H9 (cell line): ENCODE measurements around the gene CYP27B1. TPM values are rescaled to one million over a fixed set of nuclear protein-coding genes. Genes with fewer than 3 reads are reported as not detected.

ENCODE experiments used
- DNase-seq: peaks from one replicate; pipeline ENCODE4 v3.0.0-alpha.2; 2017
- H2AFZ ChIP-seq: one replicate; pipeline ENCODE4 v1.6.1; 2013; ENCODE audit warnings: mild to moderate bottlenecking, low read length, control low read depth, moderate library complexity
- H2AK5ac ChIP-seq: 2 replicates; pipeline ENCODE4 v1.6.1; 2013; ENCODE audit warnings: low read length, control low read depth, mixed read lengths; ENCODE audit not compliant: insufficient read length
- H2BK120ac ChIP-seq: one replicate; pipeline ENCODE4 v1.6.1; 2013; ENCODE audit warnings: low read depth, mild to moderate bottlenecking, low read length, control low read depth, inconsistent platforms; ENCODE audit not compliant: poor library complexity, severe bottlenecking
- H2BK12ac ChIP-seq: 2 replicates; pipeline ENCODE4 v1.6.1; 2013; ENCODE audit warnings: low read length, control low read depth, mixed read lengths, low read depth; ENCODE audit not compliant: insufficient read length
- H2BK15ac ChIP-seq: 2 replicates; pipeline ENCODE4 v1.6.1; 2013; ENCODE audit warnings: low read depth, low read length, control low read depth
- H2BK20ac ChIP-seq: one replicate; pipeline ENCODE4 v1.6.1; 2013; ENCODE audit warnings: low read depth, mild to moderate bottlenecking, low read length, control low read depth, inconsistent platforms; ENCODE audit not compliant: poor library complexity, severe bottlenecking
- H2BK5ac ChIP-seq: 2 replicates; pipeline ENCODE4 v1.6.1; 2013; ENCODE audit warnings: low read length, control low read depth, mixed read lengths; ENCODE audit not compliant: insufficient read length
- H3K14ac ChIP-seq: 2 replicates; pipeline ENCODE4 v1.6.1; 2013; ENCODE audit warnings: low read length, control low read depth; ENCODE audit not compliant: insufficient read depth
- H3K18ac ChIP-seq: 2 replicates; pipeline ENCODE4 v1.6.1; 2013; ENCODE audit warnings: low read depth, mild to moderate bottlenecking, mixed read lengths, low read length, control low read depth; ENCODE audit not compliant: insufficient read length
- H3K23ac ChIP-seq: 2 replicates; pipeline ENCODE4 v1.6.1; 2013; ENCODE audit warnings: low read length, control low read depth, mixed read lengths, low read depth; ENCODE audit not compliant: insufficient read length
- H3K23me2 ChIP-seq: 2 replicates; pipeline ENCODE4 v1.6.1; 2013; ENCODE audit warnings: low read depth, mild to moderate bottlenecking, mixed read lengths, low read length, control low read depth; ENCODE audit not compliant: insufficient read length, poor library complexity, severe bottlenecking
- H3K27ac ChIP-seq: 2 replicates; pipeline ENCODE4 v1.5.1; 2013; ENCODE audit warnings: low read length, control low read depth, mixed read lengths, low read depth; ENCODE audit not compliant: insufficient read length
- H3K27me3 ChIP-seq: 2 replicates; pipeline ENCODE4 v1.6.1; 2013; ENCODE audit warnings: low read length, control low read depth, inconsistent platforms; ENCODE audit not compliant: insufficient read depth
- H3K4ac ChIP-seq: 2 replicates; pipeline ENCODE4 v1.6.1; 2013; ENCODE audit warnings: low read depth, mild to moderate bottlenecking, control low read depth, inconsistent platforms, low read length, moderate library complexity
- H3K4me1 ChIP-seq: 2 replicates; pipeline ENCODE4 v1.6.1; 2013; ENCODE audit warnings: low read length, control low read depth, inconsistent platforms; ENCODE audit not compliant: insufficient read depth
- H3K4me2 ChIP-seq: 2 replicates; pipeline ENCODE4 v1.6.1; 2013; ENCODE audit warnings: low read length, control low read depth, mixed read lengths; ENCODE audit not compliant: insufficient read length, insufficient read depth
- H3K56ac ChIP-seq: 2 replicates; pipeline ENCODE4 v1.6.1; 2013; ENCODE audit warnings: low read depth, mild to moderate bottlenecking, mixed read lengths, low read length, control low read depth; ENCODE audit not compliant: insufficient read length
- H3K79me1 ChIP-seq: 2 replicates; pipeline ENCODE4 v1.6.1; 2013; ENCODE audit warnings: low read depth, mild to moderate bottlenecking, moderate library complexity, low read length, control low read depth, inconsistent platforms; ENCODE audit not compliant: insufficient read depth, poor library complexity, severe bottlenecking
- H3K79me2 ChIP-seq: 2 replicates; pipeline ENCODE4 v1.6.1; 2013; ENCODE audit warnings: low read length, control low read depth, inconsistent platforms; ENCODE audit not compliant: insufficient read depth
- H3K9ac ChIP-seq: 2 replicates; pipeline ENCODE4 v1.6.1; 2013; ENCODE audit warnings: low read length, control low read depth, mixed read lengths; ENCODE audit not compliant: insufficient read length; ENCODE audit errors: extremely low read depth
- H3K9me3 ChIP-seq: one replicate; pipeline ENCODE4 v1.6.1; 2013; ENCODE audit warnings: low read depth, low read length, inconsistent platforms; ENCODE audit not compliant: control insufficient read depth
- H3T11ph ChIP-seq: one replicate; pipeline ENCODE4 v1.6.1; 2013; ENCODE audit warnings: mild to moderate bottlenecking, low read length, control low read depth, inconsistent platforms
- H4K20me1 ChIP-seq: one replicate; pipeline ENCODE4 v1.6.1; 2013; ENCODE audit not compliant: control insufficient read depth, insufficient read length, insufficient read depth
- H4K5ac ChIP-seq: 2 replicates; pipeline ENCODE4 v1.6.1; 2013; ENCODE audit warnings: low read depth, mild to moderate bottlenecking, mixed read lengths, low read length, control low read depth; ENCODE audit not compliant: insufficient read length
- H4K8ac ChIP-seq: replicated peaks from 2 replicates; pipeline ENCODE4 v1.6.1; 2013; ENCODE audit warnings: low read length, control low read depth, mixed read lengths, low read depth; ENCODE audit not compliant: insufficient read length
- H4K91ac ChIP-seq: 2 replicates; pipeline ENCODE4 v1.6.1; 2013; ENCODE audit warnings: low read depth, mild to moderate bottlenecking, moderate library complexity, mixed read lengths, low read length, control low read depth; ENCODE audit not compliant: insufficient read length
- H3K27ac Mint-ChIP-seq, 3 experiments: 2 replicates in 2 of 3; 3 replicates in 1 of 3; pipeline ENCODE4 v1.8.0; 2020 to 2021; ENCODE audit warnings: mixed read lengths in 3 of 3, mild to moderate bottlenecking in 1 of 3, moderate library complexity in 1 of 3
- H3K27me3 Mint-ChIP-seq: 2 replicates; pipeline ENCODE4 v1.8.0; 2021; ENCODE audit warnings: low read depth, mild to moderate bottlenecking, moderate library complexity, mixed read lengths
- H3K36me3 Mint-ChIP-seq, 3 experiments: 2 replicates in 2 of 3; 3 replicates in 1 of 3; pipeline ENCODE4 v1.8.0; 2020 to 2021; ENCODE audit warnings: low read depth in 3 of 3, mixed read lengths in 3 of 3; ENCODE audit not compliant: insufficient read depth in 1 of 3
- H3K4me1 Mint-ChIP-seq, 2 experiments: 2 replicates each; pipeline ENCODE4 v1.8.0; 2020; ENCODE audit warnings: mixed read lengths in 2 of 2
- H3K4me3 Mint-ChIP-seq, 2 experiments: 2 replicates in 1 of 2; 3 replicates in 1 of 2; pipeline ENCODE4 v1.8.0; 2020 to 2021; ENCODE audit warnings: mild to moderate bottlenecking in 2 of 2, mixed read lengths in 2 of 2, moderate library complexity in 1 of 2
- H3K9me3 Mint-ChIP-seq, 2 experiments: 2 replicates in 1 of 2; 3 replicates in 1 of 2; pipeline ENCODE4 v1.8.0; 2020; ENCODE audit warnings: mild to moderate bottlenecking in 2 of 2, mixed read lengths in 2 of 2, moderate library complexity in 1 of 2
- CTCF ChIP-seq: fragments of 200-600 bp; sonication (generic); conservative IDR thresholded peaks from 3 replicates; pipeline ENCODE4 v1.8.0; 2021; ENCODE audit warnings: antibody characterized with exemption, mild to moderate bottlenecking
- WGBS: extraction: QIAGEN DNeasy Blood & Tissue Kit; methylation state at CpG from one replicate; pipeline ENCODE4 v1.1.7; 2013; ENCODE audit warnings: missing lambda C conversion rate, low lambda C conversion rate, mixed read lengths; ENCODE audit not compliant: insufficient read length; ENCODE audit errors: extremely low coverage; 5-methylcytosine and 5-hydroxymethylcytosine counted together
- total RNA-seq: library from RNA; stranded (reverse); gene quantifications from 2 replicates; pipeline ENCODE4 v1.2.1, GENCODE V29; 2021

CYP27B1 gene
- total RNA-seq, 1 experiment from 2014 or later, result 6.1 TPM

- no peak overlapping the region for H2BK12ac ChIP-seq
- H3K4ac ChIP-seq, result no peak overlapping the region
- Mint-ChIP-seq H3K4me3 (no peak overlapping the region), H3K27ac (no peak overlapping the region), H3K4me1 (peaks cover 4% of the 10 kb centered on the region in 2 experiments; a peak in 3 of 4 replicates), H3K27me3 (peaks cover 27% of the 10 kb centered on the region), H3K9me3 (no peaks in the 10 kb centered on the region), H3K36me3 (peaks cover 14 to 49% (median 23%) of the 10 kb centered on the region in 3 experiments)
- H3K14ac ChIP-seq, result no peak overlapping the region
- H4K20me1 ChIP-seq, result no peaks in the 10 kb centered on the region
- no peak overlapping the region for H4K5ac ChIP-seq
- H3K56ac ChIP-seq, result no peak overlapping the region
- no peak for DNase-seq
- no peak overlapping the region for H2AFZ ChIP-seq
- TF ChIP-seq CTCF, result no peak
- no peak overlapping the region for H3T11ph ChIP-seq
- no peak overlapping the region for H3K23ac ChIP-seq
- H2BK20ac ChIP-seq, result no peak overlapping the region
- no peaks in the 10 kb centered on the region for H3K79me2 ChIP-seq
- no peak overlapping the region for H2AK5ac ChIP-seq
- no peak overlapping the region for H3K18ac ChIP-seq
- H3K23me2 ChIP-seq, result peaks cover 3% of the 10 kb centered on the region
- no peak overlapping the region for H2BK5ac ChIP-seq
- no peak overlapping the region for H3K9ac ChIP-seq
- no peak overlapping the region for H2BK120ac ChIP-seq
- no peaks in the 10 kb centered on the region; the same call in 1 of the 2 replicates for H3K27me3 ChIP-seq
- H4K91ac ChIP-seq, result no peak overlapping the region
- no peaks in the 10 kb centered on the region for H3K79me1 ChIP-seq
- H3K4me2 ChIP-seq, result no peak overlapping the region
- H4K8ac ChIP-seq, result no peak overlapping the region
- H3K9me3 ChIP-seq, result no peaks in the 10 kb centered on the region
- H3K27ac ChIP-seq, result no peak overlapping the region
- no peaks in the 10 kb centered on the region for H3K4me1 ChIP-seq
- no peak overlapping the region for H2BK15ac ChIP-seq
- WGBS, result no CpG with 5 or more reads among the region's 11 CpGs
Measured at GRCh38 chr12:57720606-57721595, 46.0 kb downstream of the CYP27B1 start.
